NCI-H446 treated with DMSO at 0.1 percent for 48 hours (cell line): Measurements from ENCODE around the gene HTD2.

Experiments
- DNase-seq: peaks from one replicate; lab custom pipeline; 2025; lab: John Stamatoyannopoulos, UW

HTD2 gene

GRCh38 chr3:58358808-58359207 is 52.5 kb downstream of the HTD2 start:
- no peak for DNase-seq

- no peak for DNase-seq
Measured at GRCh38 chr3:58359621-58360020, 53.3 kb downstream of the HTD2 start.

GRCh38 chr3:58361866-58362265 is 55.5 kb downstream of the HTD2 start:
- DNase-seq, result no peak

- no peak for DNase-seq
Measured at GRCh38 chr3:58366699-58367098, 60.4 kb downstream of the HTD2 start.

- no peak for DNase-seq
Measured at GRCh38 chr3:58369038-58369437, 62.7 kb downstream of the HTD2 start.
